ENCODE results near the gene CCNY. TPM values are rescaled to one million over a fixed set of nuclear protein-coding genes. Genes with fewer than 3 reads are reported as not detected.

CCNY gene
- total RNA-seq, 1 donor from 2014 or later = 68.7 TPM

GRCh38 chr10:35562427-35562826 is 226.1 kb downstream of the CCNY start:
- Mint-ChIP-seq H3K27me3 (ENCODE audit: low read depth) (no peaks in the 10 kb centered on the region), H3K27ac (ENCODE audit: unreplicated experiment) (no peak overlapping the region), H3K4me1 (ENCODE audit: low read depth) (peaks cover 17% of the 10 kb centered on the region), H3K36me3 (ENCODE audit: low read depth) (peaks cover 16% of the 10 kb centered on the region), H3K4me3 (ENCODE audit: unreplicated experiment) (no peak overlapping the region), H3K9me3 (ENCODE audit: low read depth) (no peaks in the 10 kb centered on the region)
- DNase-seq (ENCODE audit: low spot score) = no peak
- TF ChIP-seq CTCF (IDR thresholded peaks at IDR 0.05) = no peak

- no peaks in the 10 kb centered on the region for H3K9me3 Mint-ChIP-seq (ENCODE audit: low read depth)
- DNase-seq (ENCODE audit: low spot score) = no peak
- peaks cover 15% of the 10 kb centered on the region for H3K36me3 Mint-ChIP-seq (ENCODE audit: low read depth)
- no peak overlapping the region for H3K4me3 Mint-ChIP-seq (ENCODE audit: unreplicated experiment)
- peak; percentile 98 for TF ChIP-seq CTCF (IDR thresholded peaks at IDR 0.05)
- peaks cover 17% of the 10 kb centered on the region for H3K4me1 Mint-ChIP-seq (ENCODE audit: low read depth)
- H3K27ac Mint-ChIP-seq (ENCODE audit: unreplicated experiment) = no peak overlapping the region
- H3K27me3 Mint-ChIP-seq (ENCODE audit: low read depth) = no peaks in the 10 kb centered on the region
Measured at GRCh38 chr10:35563261-35563891, 227.1 kb downstream of the CCNY start.

- H3K27ac Mint-ChIP-seq (ENCODE audit: unreplicated experiment) = peak overlapping the region; percentile 45
- no peak for TF ChIP-seq CTCF (IDR thresholded peaks at IDR 0.05)
- H3K9me3 Mint-ChIP-seq (ENCODE audit: low read depth) = no peaks in the 10 kb centered on the region
- peaks cover 17% of the 10 kb centered on the region for H3K4me1 Mint-ChIP-seq (ENCODE audit: low read depth)
- DNase-seq (ENCODE audit: low spot score) = no peak
- H3K4me3 Mint-ChIP-seq (ENCODE audit: unreplicated experiment) = no peak overlapping the region
- no peaks in the 10 kb centered on the region for H3K27me3 Mint-ChIP-seq (ENCODE audit: low read depth)
- H3K36me3 Mint-ChIP-seq (ENCODE audit: low read depth) = peaks cover 17% of the 10 kb centered on the region
Measured at GRCh38 chr10:35564341-35564968, 228.1 kb downstream of the CCNY start.

GRCh38 chr10:35565602-35566081 is 229.3 kb downstream of the CCNY start:
- no peak for DNase-seq (ENCODE audit: low spot score)
- TF ChIP-seq CTCF (IDR thresholded peaks at IDR 0.05) = no peak
- H3K27me3 Mint-ChIP-seq (ENCODE audit: low read depth) = no peaks in the 10 kb centered on the region
- H3K9me3 Mint-ChIP-seq (ENCODE audit: low read depth) = no peaks in the 10 kb centered on the region
- H3K27ac Mint-ChIP-seq (ENCODE audit: unreplicated experiment) = peak overlapping the region; percentile 17
- no peak overlapping the region for H3K4me3 Mint-ChIP-seq (ENCODE audit: unreplicated experiment)
- peaks cover 17% of the 10 kb centered on the region for H3K4me1 Mint-ChIP-seq (ENCODE audit: low read depth)
- H3K36me3 Mint-ChIP-seq (ENCODE audit: low read depth) = peaks cover 19% of the 10 kb centered on the region

- Mint-ChIP-seq H3K4me3 (ENCODE audit: unreplicated experiment) (no peak overlapping the region), H3K36me3 (ENCODE audit: low read depth) (peaks cover 17% of the 10 kb centered on the region), H3K27me3 (ENCODE audit: low read depth) (no peaks in the 10 kb centered on the region), H3K9me3 (ENCODE audit: low read depth) (no peaks in the 10 kb centered on the region), H3K4me1 (ENCODE audit: low read depth) (peaks cover 17% of the 10 kb centered on the region), H3K27ac (ENCODE audit: unreplicated experiment) (no peak overlapping the region)
- DNase-seq (ENCODE audit: low spot score) = no peak
- TF ChIP-seq CTCF (IDR thresholded peaks at IDR 0.05) = no peak
Measured at GRCh38 chr10:35567951-35568350, 231.6 kb downstream of the CCNY start.

All from chondrocyte (in vitro differentiated cells).